K562 treated with DMSO at 1 percent for 12 hours (cell line): Measurements from ENCODE around the gene SEMA3F. TPM values are rescaled to one million over a fixed set of nuclear protein-coding genes. Genes with fewer than 3 reads are reported as not detected.

ENCODE experiments used
- total RNA-seq: library from RNA; unstranded; fragments of 300-600 nt; gene quantifications from 2 replicates; pipeline ENCODE4 v1.2.3, GENCODE V29; 2022; ENCODE audit not compliant: insufficient read depth

The SEMA3F gene
- 1.2 and 3.0 TPM in 2 replicates for total RNA-seq

DNA sequence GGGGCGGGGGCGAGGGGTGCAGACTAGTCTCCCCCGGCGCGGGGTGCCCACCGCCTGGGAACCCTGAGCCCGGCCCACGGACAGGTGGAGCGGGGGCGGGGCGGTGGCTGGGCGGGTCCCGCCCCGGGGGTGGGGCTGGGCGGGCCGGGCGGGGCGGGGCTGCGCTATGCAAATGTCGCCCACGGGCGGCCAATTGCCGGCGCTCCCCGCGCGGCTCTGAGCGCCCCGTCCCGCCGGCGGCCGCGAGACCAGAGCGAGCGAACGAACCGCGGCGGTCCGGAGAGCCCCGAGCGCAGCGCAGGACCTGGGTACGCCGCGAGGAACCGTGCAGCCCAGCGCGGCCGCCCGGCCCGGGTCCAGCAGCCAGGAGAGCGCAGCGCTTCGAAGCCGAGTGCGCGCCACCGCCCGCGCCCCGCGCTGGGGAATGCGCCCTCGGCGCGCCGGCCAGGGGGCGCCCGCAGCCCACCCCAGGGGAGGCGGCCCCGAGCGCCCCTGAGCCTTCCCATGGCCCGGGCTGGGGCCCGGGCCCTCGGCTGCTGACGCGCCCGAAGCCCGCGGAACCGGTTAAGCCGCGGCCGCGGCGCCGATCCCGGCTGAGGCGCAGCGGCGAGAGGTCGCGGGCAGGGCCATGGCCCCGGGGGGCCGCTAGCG is at the start of gene SEMA3F:
Gene SEMA3F, plus strand, starts transcription at position 485 of the 651 bp plus-strand sequence. CDS start 4,299 bp downstream, outside the sequence.

DNA sequence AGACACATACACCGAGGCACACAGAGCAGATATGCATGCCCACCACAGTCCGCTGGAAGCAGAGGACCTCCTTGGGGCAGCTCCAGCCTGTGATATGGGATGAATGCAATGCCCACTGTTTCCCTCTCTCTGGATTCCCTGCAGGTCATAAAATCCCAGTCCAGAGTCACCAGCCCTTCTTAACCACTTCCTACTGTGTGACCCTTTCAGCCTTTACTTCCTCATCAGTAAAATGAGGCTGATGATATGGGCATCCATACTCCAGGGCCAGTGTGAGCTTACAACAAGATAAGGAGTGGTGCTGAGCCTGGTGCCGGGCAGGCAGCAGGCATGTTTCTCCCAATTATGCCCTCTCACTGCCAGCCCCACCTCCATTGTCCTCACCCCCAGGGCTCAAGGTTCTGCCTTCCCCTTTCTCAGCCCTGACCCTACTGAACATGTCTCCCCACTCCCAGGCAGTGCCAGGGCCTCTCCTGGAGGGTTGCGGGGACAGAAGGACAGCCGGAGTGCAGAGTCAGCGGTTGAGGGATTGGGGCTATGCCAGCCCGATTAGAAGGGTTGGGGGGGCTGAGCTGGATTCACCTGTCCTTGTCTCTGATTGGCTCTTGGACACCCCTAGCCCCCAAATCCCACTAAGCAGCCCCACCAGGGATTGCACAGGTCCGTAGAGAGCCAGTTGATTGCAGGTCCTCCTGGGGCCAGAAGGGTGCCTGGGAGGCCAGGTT is 36.0 kb downstream of the SEMA3F start, which contains the start of gene GNAT1:
Gene GNAT1, plus strand, starts transcription at position 675 of the 725 bp plus-strand sequence. CDS start 116 bp downstream, outside the sequence.

GRCh38 chr3:50204804-50205412 is 49.8 kb downstream of the SEMA3F start, which contains the start of gene SLC38A3:
Gene SLC38A3 (plus strand): TSS chr3:50205271. CDS start chr3:50214200, 8,929 bp downstream.

GRCh38 chr3:50235716-50236483 is 80.8 kb downstream of the SEMA3F start, which contains the start of gene GNAI2:
Gene GNAI2 (plus strand): TSS chr3:50236204. CDS start chr3:50236336, 132 bp downstream.

Other genes starting within 250 kb of the SEMA3F start
- gene MON1A, start 225.5 kb upstream of the SEMA3F start, total RNA-seq: 11.1 and 13.7 TPM in 2 replicates
- gene RBM6, start 215.2 kb upstream of the SEMA3F start, total RNA-seq: 23.7 and 45.8 TPM in 2 replicates
- gene RBM5, start 66.4 kb upstream of the SEMA3F start, total RNA-seq: 34.3 and 74.7 TPM in 2 replicates
- not detected in 2 replicates for gene GNAT1, start 36.3 kb downstream of the SEMA3F start, total RNA-seq
- gene SLC38A3, start 49.9 kb downstream of the SEMA3F start, total RNA-seq: not detected in 2 replicates
- 81.0 and 102 TPM in 2 replicates for gene GNAI2, start 80.9 kb downstream of the SEMA3F start, total RNA-seq
- 4.2 and 4.3 TPM in 2 replicates for gene SEMA3B, start 113.8 kb downstream of the SEMA3F start, total RNA-seq
- gene LSMEM2, start 123.8 kb downstream of the SEMA3F start, total RNA-seq: not detected in 2 replicates
- 24.4 and 25.2 TPM in 2 replicates for gene IFRD2, start 137.1 kb downstream of the SEMA3F start, total RNA-seq
- 5.7 and 8.2 TPM in 2 replicates for gene HYAL3, start 144.1 kb downstream of the SEMA3F start, total RNA-seq
- 11.4 and 12.5 TPM in 2 replicates for gene NAA80, start 144.1 kb downstream of the SEMA3F start, total RNA-seq
- gene HYAL1, start 148.2 kb downstream of the SEMA3F start, total RNA-seq: 1.4 and 3.0 TPM in 2 replicates
- gene HYAL2, start 167.4 kb downstream of the SEMA3F start, total RNA-seq: 13.7 and 15.2 TPM in 2 replicates
- 37.5 and 40.3 TPM in 2 replicates for gene TUSC2, start 172.9 kb downstream of the SEMA3F start, total RNA-seq
- gene RASSF1, start 185.5 kb downstream of the SEMA3F start, total RNA-seq: 44.3 and 50.8 TPM in 2 replicates
- 0.44 and 1.7 TPM in 2 replicates for gene ZMYND10, start 190.4 kb downstream of the SEMA3F start, total RNA-seq
- gene NPRL2, start 195.5 kb downstream of the SEMA3F start, total RNA-seq: 22.0 and 25.3 TPM in 2 replicates
- gene CYB561D2, start 195.5 kb downstream of the SEMA3F start, total RNA-seq: 11.0 and 11.3 TPM in 2 replicates
- gene TMEM115, start 204.2 kb downstream of the SEMA3F start, total RNA-seq: 30.7 and 35.7 TPM in 2 replicates